Right renal pelvis (tissue), 4 donors: ENCODE measurements around the gene TANGO6. TPM values are rescaled to one million over a fixed set of nuclear protein-coding genes. Genes with fewer than 3 reads are reported as not detected.

ENCODE experiments used
- DNase-seq, 4 donors: peaks; one replicate each; pipeline ENCODE4 v3.0.0-alpha.2; 2013; ENCODE audit warnings: low read depth in 4 of 4, low spot score in 3 of 4, missing footprints in 1 of 4
- polyA plus RNA-seq, 4 donors: library from polyadenylated mRNA; unstranded; fragments of 120-200 nt; gene quantifications; one replicate each; pipeline ENCODE4 v1.2.1, GENCODE V29; 2013; ENCODE audit not compliant: insufficient read length in 4 of 4

The TANGO6 gene
- polyA plus RNA-seq, 4 donors = 6.1 to 8.0 (median 7.9) TPM

DNA sequence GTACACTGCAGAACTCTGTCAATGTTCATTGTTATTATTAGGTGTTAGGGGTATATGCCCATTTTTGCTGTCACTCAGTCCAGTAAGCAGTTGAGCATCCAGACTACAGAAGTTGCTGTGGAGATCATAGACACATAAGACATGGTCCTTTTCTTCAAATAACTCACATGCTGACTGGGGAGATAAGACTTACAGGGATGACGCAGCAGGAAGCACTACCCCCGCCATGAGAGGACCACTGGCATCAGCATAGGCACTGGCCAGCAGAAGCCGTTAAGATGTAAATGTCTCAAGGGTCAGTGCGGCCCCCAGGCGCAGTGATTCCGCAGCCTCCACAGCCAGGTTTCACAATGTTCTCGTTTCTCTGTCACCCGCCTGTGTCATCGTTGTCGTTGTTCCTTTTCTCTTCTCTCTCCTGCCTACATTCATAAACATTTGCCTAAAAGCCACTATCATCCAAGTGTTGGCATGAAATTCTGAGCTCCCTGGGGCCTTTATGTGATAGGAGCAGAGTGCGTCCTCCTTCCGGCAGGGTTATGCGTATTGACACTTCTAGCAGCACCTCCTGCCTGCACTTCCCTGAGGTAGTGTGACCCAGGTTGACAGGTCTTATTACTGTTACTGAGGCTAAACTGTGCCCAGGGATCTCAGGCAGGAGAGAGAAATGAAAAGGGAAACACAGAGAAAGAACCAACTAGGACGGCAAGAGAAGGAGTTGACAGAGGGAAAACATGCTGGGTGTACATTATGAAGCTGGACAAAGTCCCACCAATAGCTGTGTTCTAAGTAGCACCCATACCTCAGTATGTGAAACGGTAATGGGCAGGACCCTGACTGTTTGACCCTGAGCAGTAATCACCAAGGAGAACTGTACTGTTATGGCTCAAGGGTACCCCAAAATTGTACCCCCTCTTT lies 17.9 kb downstream of the TANGO6 start:
- DNase-seq = no peak

- no peak for DNase-seq
These were observed 23.6 kb downstream of the TANGO6 start for GRCh38 chr16:68866933-68867332.

DNA sequence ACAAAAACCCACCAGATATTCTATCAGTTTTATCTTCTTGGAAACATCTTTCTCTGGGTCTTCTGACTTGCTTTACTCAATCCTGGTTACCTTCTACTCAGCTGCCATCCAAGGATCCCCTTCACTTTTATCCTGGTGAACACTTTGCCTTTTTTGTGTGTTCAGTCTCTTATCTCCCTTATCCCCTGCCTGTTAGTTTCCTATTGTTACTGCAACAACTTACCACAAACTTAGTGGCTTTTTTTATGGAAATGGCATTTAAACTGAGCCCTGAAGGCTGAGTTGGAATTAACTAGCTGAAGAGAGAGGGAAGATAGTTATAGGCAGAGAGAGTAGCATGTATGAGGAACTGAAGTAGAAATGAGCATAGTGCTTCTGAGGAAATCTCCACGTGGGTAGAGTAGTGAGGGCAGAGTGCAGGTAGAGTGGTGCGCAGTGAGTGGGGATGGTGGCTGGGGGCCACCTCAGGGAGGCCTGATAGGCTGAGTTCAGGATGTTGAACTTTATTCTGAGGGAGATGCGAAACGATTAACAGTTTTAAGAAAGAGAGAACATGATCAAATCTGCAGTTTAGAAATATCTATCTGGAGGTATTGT lies 26.3 kb downstream of the TANGO6 start:
- DNase-seq = no peak

GRCh38 chr16:68873635-68874471 lies 30.5 kb downstream of the TANGO6 start:
- no peak for DNase-seq

- DNase-seq = no peak
These were observed 32.5 kb downstream of the TANGO6 start for GRCh38 chr16:68875871-68876270.

DNA sequence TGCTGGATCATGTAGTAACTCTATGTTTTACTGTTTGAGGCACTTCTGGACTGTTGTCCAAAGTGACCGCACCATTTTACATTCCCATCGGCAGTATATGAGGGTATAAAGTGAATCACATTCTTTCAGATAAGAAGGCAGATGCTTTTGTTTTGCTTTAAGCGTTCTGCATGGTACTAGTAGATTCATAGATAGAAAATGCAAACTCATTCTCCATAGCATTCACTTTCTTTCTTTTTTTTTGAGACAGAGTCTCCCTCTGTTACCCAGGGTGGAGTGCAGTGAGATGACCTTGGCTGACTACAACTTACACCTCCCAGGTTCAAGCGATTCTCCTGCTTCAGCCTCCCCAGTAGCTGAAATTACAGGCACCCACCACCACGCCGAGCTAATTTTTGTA lies 40.4 kb downstream of the TANGO6 start:
- no peak for DNase-seq

DNA sequence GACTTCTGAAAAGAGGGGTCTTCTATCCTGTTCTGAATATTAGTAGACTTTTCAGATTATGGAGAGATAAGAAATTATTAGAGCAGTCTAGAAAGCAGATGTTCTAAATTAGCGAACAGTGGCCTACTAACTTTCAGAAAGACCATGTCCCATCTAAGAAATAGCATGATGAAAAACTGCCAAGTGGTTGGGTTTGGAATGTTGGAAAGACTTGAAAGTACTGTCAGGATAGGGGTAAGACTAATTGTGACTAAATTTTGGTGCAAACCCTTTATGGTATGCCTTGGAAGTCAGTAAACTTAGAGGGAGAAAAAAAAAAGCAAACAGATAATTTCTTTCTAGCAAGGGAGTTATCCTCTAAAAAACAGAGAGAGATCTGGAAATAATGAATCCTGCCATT lies 41.1 kb downstream of the TANGO6 start:
- no peak for DNase-seq

- DNase-seq = no peak
These were observed 41.8 kb downstream of the TANGO6 start for GRCh38 chr16:68884861-68885720.

GRCh38 chr16:68887107-68887506 lies 43.8 kb downstream of the TANGO6 start:
- DNase-seq = no peak

- DNase-seq = no peak
These were observed 46.3 kb downstream of the TANGO6 start for GRCh38 chr16:68889508-68890150.

DNA sequence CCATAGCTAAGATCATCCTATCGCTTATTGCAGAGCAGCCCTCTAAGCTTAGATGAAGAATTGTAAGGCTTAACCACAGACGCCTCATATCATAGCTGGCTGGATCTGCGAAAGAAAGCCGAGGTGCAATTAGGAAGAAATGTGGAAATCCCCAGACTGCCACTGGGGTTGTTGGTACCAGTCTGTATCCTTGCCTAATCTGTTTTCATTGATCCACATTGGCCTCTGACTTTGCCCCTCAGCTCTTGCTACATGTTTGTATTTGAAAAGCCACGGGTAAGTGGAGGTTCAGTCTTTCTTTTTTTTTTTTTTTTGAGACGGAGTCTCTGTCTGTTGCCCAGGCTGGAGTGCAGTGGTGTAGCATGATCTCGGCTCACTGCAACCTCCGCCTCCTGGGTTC lies 48.9 kb downstream of the TANGO6 start:
- no peak for DNase-seq

- DNase-seq = no peak
These were observed 49.6 kb downstream of the TANGO6 start for GRCh38 chr16:68892898-68893297.

- DNase-seq = peak; percentile 37 to 62 (median 42)
These were observed 50.7 kb downstream of the TANGO6 start for GRCh38 chr16:68893710-68894705.

DNA sequence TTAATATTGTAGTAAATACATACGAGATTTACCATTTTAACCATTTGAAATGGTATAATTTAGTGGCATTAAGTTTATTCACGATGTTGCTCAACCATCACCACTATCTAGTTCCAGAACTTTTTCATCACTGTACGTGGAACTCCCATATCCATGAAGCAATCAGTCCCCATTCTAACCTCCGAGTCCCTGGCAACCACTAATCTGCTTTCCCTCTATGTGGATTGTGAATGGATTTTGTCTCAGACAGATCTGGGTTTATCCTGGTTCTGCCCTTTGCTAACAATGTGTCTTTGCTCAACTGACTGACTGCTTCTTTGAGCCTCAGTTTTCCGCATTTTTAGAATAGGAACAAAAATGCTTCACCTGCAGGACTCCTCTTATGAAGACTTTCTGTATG lies 51.4 kb downstream of the TANGO6 start:
- DNase-seq = no peak

GRCh38 chr16:68898026-68898425 lies 54.7 kb downstream of the TANGO6 start:
- no peak for DNase-seq

DNA sequence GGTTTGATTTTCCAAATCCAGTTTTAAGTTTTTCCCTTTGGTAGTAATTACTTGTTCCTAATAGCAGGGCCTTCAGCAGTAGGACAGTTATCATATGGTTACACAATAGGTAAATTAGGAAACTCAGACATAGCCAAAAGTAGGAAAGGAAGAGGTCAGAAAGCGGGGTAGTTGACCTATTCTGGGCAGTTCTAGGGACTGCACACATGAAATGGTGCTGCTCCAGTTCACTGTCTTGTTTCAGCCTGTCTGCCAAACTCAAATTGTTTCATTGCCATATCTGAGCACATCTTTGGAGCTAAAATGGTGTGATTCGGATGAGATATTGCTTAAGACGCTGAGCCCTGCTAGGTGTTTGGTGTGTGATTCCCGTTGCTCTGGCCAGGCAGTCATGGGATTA lies 56.7 kb downstream of the TANGO6 start:
- DNase-seq = no peak

GRCh38 chr16:68902003-68902968 lies 59.0 kb downstream of the TANGO6 start:
- peak; percentile 34 to 65 (median 58) for DNase-seq
